Neural cell (in vitro differentiated cells): ENCODE results near the gene TCN2.

ENCODE experiments used
- EZH2 ChIP-seq: fragments of 200-600, 300-800 bp; shearing (Covaris generic), sonication (generic); IDR thresholded peaks from 2 replicates; pipeline ENCODE4 v1.6.1; 2014; ENCODE audit warnings: antibody characterized with exemption, low read length, borderline replicate concordance, mild to moderate bottlenecking; ENCODE audit not compliant: insufficient read depth, poor library complexity, severe bottlenecking
- POLR2AphosphoS5 ChIP-seq: IDR thresholded peaks from 2 replicates; pipeline ENCODE4 v1.6.1; 2012
- SMC3 ChIP-seq: fragments of 450-650 bp; conservative IDR thresholded peaks from 2 replicates; pipeline ENCODE4 v1.6.1; 2014; ENCODE audit warnings: antibody characterized with exemption, mild to moderate bottlenecking, moderate library complexity; ENCODE audit not compliant: poor library complexity

DNA sequence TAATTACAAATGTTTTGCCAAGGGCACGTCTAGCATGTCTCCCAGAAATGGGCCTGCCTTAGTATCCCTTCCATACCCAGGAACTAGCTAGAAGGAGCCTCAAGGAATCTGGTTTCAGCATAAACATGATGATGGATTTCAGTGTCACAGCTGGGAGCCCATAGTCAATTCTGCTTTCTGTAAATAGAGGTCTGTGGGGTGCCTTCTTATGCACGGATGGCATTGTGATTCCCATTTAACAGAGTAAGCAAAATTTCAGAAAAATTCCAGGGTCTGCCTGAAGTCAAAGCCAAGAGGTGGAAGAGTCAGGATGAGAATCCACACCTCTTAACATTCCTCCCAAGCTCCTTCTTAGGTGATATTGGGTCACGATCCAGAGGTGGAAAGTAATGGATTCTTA, 48.6 kb downstream of the TCN2 start:
- TF ChIP-seq EZH2 = no peak
- no peak for TF ChIP-seq POLR2AphosphoS5
- no peak for TF ChIP-seq SMC3
